ENCODE results near the gene ASB1.
"Not testable (repeated sequence)": the region's sequence is repeated elsewhere in the genome, so short reads cannot be mapped to it uniquely, and the experiment has no call there.

The ASB1 gene

GRCh38 chr2:238440767-238441166 lies 14.0 kb downstream of the ASB1 start:
- Mint-ChIP-seq H3K4me3 (no peak overlapping the region), H3K27me3 (ENCODE audit: low read depth) (no peaks in the 10 kb centered on the region), H3K27ac (no peak overlapping the region), H3K36me3 (ENCODE audit: low read depth) (peaks cover 35% of the 10 kb centered on the region), H3K9me3 (no peaks in the 10 kb centered on the region), H3K4me1 (ENCODE audit: low read depth) (peaks cover 17% of the 10 kb centered on the region)

DNA sequence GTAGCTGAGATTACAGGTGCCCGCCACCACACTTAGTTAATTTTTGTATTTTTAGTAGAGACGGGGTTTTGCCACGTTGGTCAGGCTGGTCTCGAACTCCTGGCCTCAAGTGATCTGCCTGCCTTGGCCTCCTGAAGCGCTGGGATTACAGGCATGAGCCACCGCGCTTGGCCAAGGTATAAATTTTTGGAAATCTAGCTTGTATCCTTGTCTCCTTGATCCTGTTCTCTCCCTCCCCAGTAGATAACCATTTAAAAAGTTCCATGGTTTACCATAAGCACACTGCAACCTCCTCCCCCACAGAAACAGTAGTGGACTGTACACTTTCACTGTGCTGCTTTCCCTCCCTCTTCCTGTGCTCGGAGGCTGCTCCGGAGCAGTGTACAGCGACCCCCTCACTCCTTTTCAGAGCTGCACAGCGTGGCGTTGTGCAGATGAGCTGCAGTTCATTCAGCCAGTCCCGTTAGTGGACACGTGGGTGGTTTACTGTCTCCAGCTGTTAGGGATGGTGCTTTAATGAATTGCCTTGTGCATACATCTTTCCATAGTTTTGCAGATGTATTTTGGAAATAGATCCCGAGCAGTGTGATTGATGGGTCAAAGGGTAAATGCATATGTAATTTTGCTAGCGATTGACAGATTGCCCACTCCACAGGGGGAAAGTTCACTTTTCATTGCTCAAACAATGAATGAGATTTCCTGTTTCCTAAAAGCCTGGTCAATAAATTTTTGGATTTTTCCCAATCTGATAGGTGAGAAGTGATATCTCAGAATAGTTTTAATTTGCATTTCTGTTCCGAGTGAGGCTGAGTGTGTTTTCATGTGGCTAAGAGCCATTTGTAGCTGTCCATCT lies 14.8 kb downstream of the ASB1 start:
- H3K4me1 Mint-ChIP-seq (ENCODE audit: low read depth) = peaks cover 14% of the 10 kb centered on the region

GRCh38 chr2:238442257-238442656 lies 15.5 kb downstream of the ASB1 start:
- Mint-ChIP-seq H3K4me1 (ENCODE audit: low read depth) (peaks cover 14% of the 10 kb centered on the region), H3K36me3 (ENCODE audit: low read depth) (peaks cover 43% of the 10 kb centered on the region)
- H3K9me3 Mint-ChIP-seq; H3K4me3 Mint-ChIP-seq; H3K27me3 Mint-ChIP-seq (ENCODE audit: low read depth); H3K27ac Mint-ChIP-seq: not testable (repeated sequence)

More for the DNA sequence above, 14.8 kb downstream of the ASB1 start:
- H3K27me3 Mint-ChIP-seq (ENCODE audit: low read depth) = no peaks in the 10 kb centered on the region
- peaks cover 40% of the 10 kb centered on the region for H3K36me3 Mint-ChIP-seq (ENCODE audit: low read depth)
- H3K9me3 Mint-ChIP-seq = no peaks in the 10 kb centered on the region
- no peak overlapping the region for H3K4me3 Mint-ChIP-seq
- no peak overlapping the region for H3K27ac Mint-ChIP-seq

DNA sequence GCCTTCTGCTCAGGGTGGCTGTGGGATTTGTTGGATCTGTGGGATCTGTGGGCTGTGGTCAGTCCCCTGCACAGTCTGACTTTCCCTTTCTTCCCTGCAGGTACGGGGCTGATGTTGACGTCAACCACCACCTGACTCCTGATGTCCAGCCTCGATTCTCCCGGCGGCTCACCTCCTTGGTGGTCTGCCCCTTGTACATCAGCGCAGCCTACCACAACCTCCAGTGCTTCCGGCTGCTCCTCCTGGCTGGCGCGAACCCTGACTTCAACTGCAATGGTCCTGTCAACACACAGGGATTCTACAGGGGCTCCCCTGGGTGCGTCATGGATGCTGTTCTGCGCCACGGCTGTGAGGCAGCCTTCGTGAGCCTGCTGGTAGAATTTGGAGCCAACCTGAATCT lies 17.5 kb downstream of the ASB1 start:
- Mint-ChIP-seq H3K4me1 (ENCODE audit: low read depth) (peaks cover 19% of the 10 kb centered on the region), H3K4me3 (no peak overlapping the region), H3K36me3 (ENCODE audit: low read depth) (peaks cover 38% of the 10 kb centered on the region), H3K9me3 (no peaks in the 10 kb centered on the region), H3K27ac (no peak overlapping the region), H3K27me3 (ENCODE audit: low read depth) (no peaks in the 10 kb centered on the region)

- no peaks in the 10 kb centered on the region for H3K9me3 Mint-ChIP-seq
- no peak overlapping the region for H3K27ac Mint-ChIP-seq
- H3K36me3 Mint-ChIP-seq (ENCODE audit: low read depth) = peaks cover 43% of the 10 kb centered on the region
- peaks cover 13% of the 10 kb centered on the region for H3K4me1 Mint-ChIP-seq (ENCODE audit: low read depth)
- H3K27me3 Mint-ChIP-seq (ENCODE audit: low read depth) = no peaks in the 10 kb centered on the region
- H3K4me3 Mint-ChIP-seq = no peak overlapping the region
These were observed 18.9 kb downstream of the ASB1 start for GRCh38 chr2:238445409-238446190.

DNA sequence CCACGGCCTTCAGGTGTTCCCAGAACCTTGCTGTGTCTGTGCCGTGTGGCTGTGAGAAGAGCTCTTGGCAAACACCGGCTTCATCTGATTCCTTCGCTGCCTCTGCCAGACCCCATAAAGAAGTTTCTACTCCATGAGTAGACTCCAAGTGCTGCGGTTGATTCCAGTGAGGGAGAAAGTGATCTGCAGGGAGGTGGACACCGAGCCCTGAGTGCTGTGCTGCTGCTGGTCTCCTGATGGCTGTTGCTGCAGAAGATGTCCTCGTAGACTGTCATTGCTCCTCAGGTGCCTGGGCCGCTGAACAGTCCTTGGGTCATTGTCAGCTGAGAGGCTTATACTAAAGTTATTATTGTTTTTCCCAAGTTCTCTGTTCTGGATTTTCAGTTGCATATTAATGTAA lies 19.6 kb downstream of the ASB1 start:
- H3K4me3 Mint-ChIP-seq = no peak overlapping the region
- H3K9me3 Mint-ChIP-seq = no peaks in the 10 kb centered on the region
- H3K27ac Mint-ChIP-seq = no peak overlapping the region
- peaks cover 13% of the 10 kb centered on the region for H3K4me1 Mint-ChIP-seq (ENCODE audit: low read depth)
- H3K36me3 Mint-ChIP-seq (ENCODE audit: low read depth) = peaks cover 45% of the 10 kb centered on the region
- H3K27me3 Mint-ChIP-seq (ENCODE audit: low read depth) = no peaks in the 10 kb centered on the region

- no peaks in the 10 kb centered on the region for H3K27me3 Mint-ChIP-seq (ENCODE audit: low read depth)
- peaks cover 53% of the 10 kb centered on the region for H3K36me3 Mint-ChIP-seq (ENCODE audit: low read depth)
- H3K4me1 Mint-ChIP-seq (ENCODE audit: low read depth) = peaks cover 11% of the 10 kb centered on the region
- H3K9me3 Mint-ChIP-seq = no peaks in the 10 kb centered on the region
- no peak overlapping the region for H3K27ac Mint-ChIP-seq
- no peak overlapping the region for H3K4me3 Mint-ChIP-seq
These were observed 21.6 kb downstream of the ASB1 start for GRCh38 chr2:238448031-238448955.

GRCh38 chr2:238449241-238449640 lies 22.5 kb downstream of the ASB1 start:
- H3K4me3 Mint-ChIP-seq = no peak overlapping the region
- H3K4me1 Mint-ChIP-seq (ENCODE audit: low read depth) = peaks cover 11% of the 10 kb centered on the region
- no peaks in the 10 kb centered on the region for H3K9me3 Mint-ChIP-seq
- peaks cover 53% of the 10 kb centered on the region for H3K36me3 Mint-ChIP-seq (ENCODE audit: low read depth)
- H3K27ac Mint-ChIP-seq = no peak overlapping the region
- no peaks in the 10 kb centered on the region for H3K27me3 Mint-ChIP-seq (ENCODE audit: low read depth)

- no peak overlapping the region for H3K27ac Mint-ChIP-seq
- no peaks in the 10 kb centered on the region for H3K27me3 Mint-ChIP-seq (ENCODE audit: low read depth)
These were observed 23.2 kb downstream of the ASB1 start for GRCh38 chr2:238449909-238450417.

DNA sequence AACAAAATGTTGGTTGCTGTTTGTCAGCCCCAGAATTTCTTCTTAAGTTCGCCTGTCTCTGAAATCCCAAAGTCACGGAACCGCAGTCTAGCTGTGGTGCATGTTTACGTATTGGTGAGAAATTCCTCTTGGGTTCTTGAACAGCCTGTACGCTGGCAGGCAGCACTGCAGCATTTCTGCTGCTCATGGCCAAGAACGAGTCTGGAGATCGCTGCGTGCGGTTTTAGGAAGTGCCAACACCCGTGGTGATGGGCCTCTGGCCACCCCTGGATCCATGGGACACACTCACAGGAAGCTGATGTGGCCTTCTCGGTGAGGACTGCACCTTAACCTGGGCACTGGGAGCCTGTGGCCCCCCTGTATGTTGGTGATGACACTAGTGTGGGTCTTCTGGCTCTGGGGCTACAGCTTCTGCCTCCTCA lies 23.7 kb downstream of the ASB1 start:
- Mint-ChIP-seq H3K27me3 (ENCODE audit: low read depth) (no peaks in the 10 kb centered on the region), H3K36me3 (ENCODE audit: low read depth) (peaks cover 51% of the 10 kb centered on the region), H3K4me3 (no peak overlapping the region), H3K27ac (no peak overlapping the region), H3K9me3 (no peaks in the 10 kb centered on the region), H3K4me1 (ENCODE audit: low read depth) (peaks cover 11% of the 10 kb centered on the region)

More at GRCh38 chr2:238449909-238450417, 23.2 kb downstream of the ASB1 start:
- Mint-ChIP-seq H3K4me3 (no peak overlapping the region), H3K4me1 (ENCODE audit: low read depth) (peaks cover 11% of the 10 kb centered on the region), H3K36me3 (ENCODE audit: low read depth) (peaks cover 53% of the 10 kb centered on the region), H3K9me3 (no peaks in the 10 kb centered on the region)

GRCh38 chr2:238453842-238454241 lies 27.1 kb downstream of the ASB1 start:
- Mint-ChIP-seq H3K27ac (no peak overlapping the region), H3K4me1 (ENCODE audit: low read depth) (peaks cover under 1% of the 10 kb centered on the region), H3K27me3 (ENCODE audit: low read depth) (peaks cover 10% of the 10 kb centered on the region), H3K9me3 (peaks cover 10% of the 10 kb centered on the region), H3K4me3 (no peak overlapping the region), H3K36me3 (ENCODE audit: low read depth) (peaks cover 27% of the 10 kb centered on the region)

- H3K27me3 Mint-ChIP-seq (ENCODE audit: low read depth) = peaks cover 10% of the 10 kb centered on the region
These were observed 29.7 kb downstream of the ASB1 start for GRCh38 chr2:238456449-238456848.

GRCh38 chr2:238456970-238457926 lies 30.5 kb downstream of the ASB1 start:
- Mint-ChIP-seq H3K4me3 (no peak overlapping the region), H3K27me3 (ENCODE audit: low read depth) (peaks cover 10% of the 10 kb centered on the region), H3K4me1 (ENCODE audit: low read depth) (no peaks in the 10 kb centered on the region), H3K9me3 (peaks cover 10% of the 10 kb centered on the region), H3K27ac (no peak overlapping the region), H3K36me3 (ENCODE audit: low read depth) (peaks cover 5% of the 10 kb centered on the region)

More at GRCh38 chr2:238456449-238456848, 29.7 kb downstream of the ASB1 start:
- Mint-ChIP-seq H3K4me3 (no peak overlapping the region), H3K36me3 (ENCODE audit: low read depth) (peaks cover 13% of the 10 kb centered on the region), H3K4me1 (ENCODE audit: low read depth) (no peaks in the 10 kb centered on the region), H3K27ac (no peak overlapping the region), H3K9me3 (peaks cover 10% of the 10 kb centered on the region)
